DND-41 (cell line): Measurements from ENCODE around the gene IVNS1ABP.

ENCODE experiments used
- ATAC-seq: fragments of 200-7000 bp; cut with Tn5 transposase; 3 replicates; pipeline ENCODE4 v1.9.1; 2021; ENCODE audit warnings: low read depth; ENCODE audit not compliant: insufficient read depth
- DNase-seq: peaks from one replicate; pipeline ENCODE4 v3.0.0-alpha.2; 2020
- H2AFZ ChIP-seq: 2 replicates; pipeline ENCODE4 v1.6.0; 2012; ENCODE audit warnings: low read depth, low read length
- H3K27ac ChIP-seq: 2 replicates; pipeline ENCODE4 v1.5.1; 2012; ENCODE audit warnings: low read length, inconsistent platforms
- H3K27me3 ChIP-seq: fragments of 200-600 bp; sonication (generic); 2 replicates; pipeline ENCODE4 v1.6.0; 2012; ENCODE audit warnings: low read length, mild to moderate bottlenecking, inconsistent platforms; ENCODE audit not compliant: insufficient read depth, poor library complexity
- H3K36me3 ChIP-seq: 2 replicates; pipeline ENCODE4 v1.5.1; 2012; ENCODE audit warnings: low read length, inconsistent platforms; ENCODE audit not compliant: insufficient read depth
- H3K4me1 ChIP-seq: 2 replicates; pipeline ENCODE4 v1.5.1; 2012; ENCODE audit warnings: mild to moderate bottlenecking, low read length; ENCODE audit not compliant: insufficient read depth
- H3K4me2 ChIP-seq: 2 replicates; pipeline ENCODE4 v1.6.0; 2012; ENCODE audit warnings: mild to moderate bottlenecking, moderate library complexity, low read length, inconsistent platforms; ENCODE audit not compliant: insufficient read depth
- H3K4me3 ChIP-seq, 2 experiments: fragments of 200-600 bp in 1 of 2; shearing (Covaris generic) in 1 of 2; 2 replicates each; pipeline ENCODE4 v1.5.1; 2012 to 2016; ENCODE audit warnings: inconsistent platforms in 2 of 2, low read length in 2 of 2, mild to moderate bottlenecking in 2 of 2, low read depth in 1 of 2, moderate library complexity in 1 of 2
- H3K79me2 ChIP-seq: 2 replicates; pipeline ENCODE4 v1.6.0; 2012; ENCODE audit warnings: low read length, inconsistent platforms; ENCODE audit not compliant: insufficient read depth
- H3K9ac ChIP-seq: 2 replicates; pipeline ENCODE4 v1.6.0; 2012; ENCODE audit warnings: low read depth, mild to moderate bottlenecking, inconsistent platforms, low read length, moderate library complexity
- H3K9me3 ChIP-seq: 2 replicates; pipeline ENCODE4 v1.5.1; 2012; ENCODE audit warnings: low read length, moderate library complexity, mild to moderate bottlenecking, inconsistent platforms; ENCODE audit not compliant: insufficient read depth, severe bottlenecking
- H4K20me1 ChIP-seq: 2 replicates; pipeline ENCODE4 v1.6.0; 2012; ENCODE audit warnings: low read length; ENCODE audit not compliant: insufficient read depth
- EZH2 ChIP-seq: IDR thresholded peaks from 3 replicates; pipeline ENCODE4 v1.6.1; 2012; ENCODE audit warnings: borderline replicate concordance, low read depth, mild to moderate bottlenecking, moderate library complexity, low read length, inconsistent platforms; ENCODE audit not compliant: severe bottlenecking
- TF ChIP-seq, protein P1 (sequence below): IDR thresholded peaks from 2 replicates; pipeline ENCODE4 v1.5.1; 2012; ENCODE audit warnings: borderline replicate concordance, low read length, moderate library complexity, mild to moderate bottlenecking; ENCODE audit not compliant: poor library complexity, severe bottlenecking; ENCODE audit errors: extremely low read depth

The IVNS1ABP gene

DNA sequence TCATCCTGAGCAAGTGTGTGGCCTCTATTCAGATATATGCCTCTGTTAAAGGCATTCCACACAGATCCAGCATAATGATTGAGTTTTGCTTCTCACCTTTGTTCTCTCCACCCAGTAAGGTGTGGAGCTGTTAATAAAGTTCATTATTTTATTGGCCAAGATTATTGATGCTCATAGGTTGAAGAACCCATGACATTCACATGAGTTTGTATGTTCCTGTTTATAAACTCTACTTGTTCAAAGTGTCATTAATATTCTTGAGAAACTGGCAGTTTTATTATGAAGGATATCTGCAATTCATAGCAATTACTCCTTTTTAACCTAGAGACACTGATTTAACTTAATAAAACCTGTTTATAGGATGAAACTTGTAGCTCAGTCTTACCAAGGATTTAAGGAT is 22.0 kb downstream of the IVNS1ABP start:
- no peaks in the 10 kb centered on the region for H3K9me3 ChIP-seq
- TF ChIP-seq, protein P1, sequence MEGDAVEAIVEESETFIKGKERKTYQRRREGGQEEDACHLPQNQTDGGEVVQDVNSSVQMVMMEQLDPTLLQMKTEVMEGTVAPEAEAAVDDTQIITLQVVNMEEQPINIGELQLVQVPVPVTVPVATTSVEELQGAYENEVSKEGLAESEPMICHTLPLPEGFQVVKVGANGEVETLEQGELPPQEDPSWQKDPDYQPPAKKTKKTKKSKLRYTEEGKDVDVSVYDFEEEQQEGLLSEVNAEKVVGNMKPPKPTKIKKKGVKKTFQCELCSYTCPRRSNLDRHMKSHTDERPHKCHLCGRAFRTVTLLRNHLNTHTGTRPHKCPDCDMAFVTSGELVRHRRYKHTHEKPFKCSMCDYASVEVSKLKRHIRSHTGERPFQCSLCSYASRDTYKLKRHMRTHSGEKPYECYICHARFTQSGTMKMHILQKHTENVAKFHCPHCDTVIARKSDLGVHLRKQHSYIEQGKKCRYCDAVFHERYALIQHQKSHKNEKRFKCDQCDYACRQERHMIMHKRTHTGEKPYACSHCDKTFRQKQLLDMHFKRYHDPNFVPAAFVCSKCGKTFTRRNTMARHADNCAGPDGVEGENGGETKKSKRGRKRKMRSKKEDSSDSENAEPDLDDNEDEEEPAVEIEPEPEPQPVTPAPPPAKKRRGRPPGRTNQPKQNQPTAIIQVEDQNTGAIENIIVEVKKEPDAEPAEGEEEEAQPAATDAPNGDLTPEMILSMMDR, result no peak
- no peak for TF ChIP-seq EZH2
- H3K4me1 ChIP-seq, result no peaks in the 10 kb centered on the region
- peaks cover 63% of the 10 kb centered on the region for H3K36me3 ChIP-seq
- no peak overlapping the region for H3K9ac ChIP-seq
- H3K4me3 ChIP-seq, result no peak overlapping the region
- H3K4me2 ChIP-seq, result no peak overlapping the region
- H3K79me2 ChIP-seq, result no peaks in the 10 kb centered on the region
- DNase-seq, result no peak
- no peaks in the 10 kb centered on the region for H3K27me3 ChIP-seq
- H3K27ac ChIP-seq, result no peak overlapping the region
- H2AFZ ChIP-seq, result no peak overlapping the region
- H4K20me1 ChIP-seq, result no peaks in the 10 kb centered on the region; the same call in 1 of the 2 replicates
- ATAC-seq, result no peak

DNA sequence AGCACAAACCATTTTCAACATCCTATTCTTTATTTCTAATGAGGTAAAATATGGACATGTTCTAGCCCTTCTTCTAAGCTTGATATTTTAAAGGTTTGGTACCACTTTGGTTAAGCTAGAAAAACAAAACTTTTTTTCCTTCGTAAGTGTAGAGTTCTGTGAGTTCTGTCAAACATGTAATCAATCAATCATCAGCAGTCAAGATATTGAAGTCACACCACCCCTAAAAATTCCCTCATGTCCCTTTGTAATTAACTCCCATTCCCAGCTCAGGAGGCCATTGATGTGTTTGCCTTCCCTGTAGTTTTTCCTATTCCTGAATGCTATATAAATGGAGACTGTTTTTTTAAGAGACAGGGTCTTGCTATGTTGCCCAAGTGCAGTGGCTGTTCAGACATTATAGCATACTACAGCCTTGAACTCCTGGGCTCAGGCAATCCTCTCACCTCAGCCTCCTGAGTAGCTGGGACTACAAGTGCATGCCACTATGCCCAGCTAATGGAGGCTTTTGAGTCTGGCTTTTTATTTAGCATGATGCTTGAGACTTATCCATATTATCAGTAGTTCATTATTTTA is 23.0 kb downstream of the IVNS1ABP start:
- H3K4me2 ChIP-seq, result no peak overlapping the region
- H3K36me3 ChIP-seq, result peaks cover 53% of the 10 kb centered on the region
- no peak for ATAC-seq

DNA sequence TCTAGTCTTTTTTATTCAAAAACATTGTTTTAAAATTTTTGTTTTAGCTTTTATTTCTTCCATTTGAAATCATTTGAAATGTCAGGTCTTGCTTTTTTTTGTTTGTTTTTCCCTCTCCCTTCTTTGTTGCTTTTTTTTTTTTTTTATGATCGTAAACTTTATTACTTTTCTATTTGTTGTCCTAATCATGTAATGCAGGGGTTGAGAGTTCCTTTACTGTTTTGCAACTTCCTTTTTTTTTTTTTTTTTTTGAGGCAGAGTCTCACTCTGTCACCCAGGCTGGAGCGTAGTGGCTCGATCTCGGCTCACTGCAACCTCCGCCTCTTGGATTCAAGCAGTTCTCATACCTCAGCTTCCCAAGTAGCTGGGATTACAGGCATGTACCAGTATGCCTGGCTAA is 24.8 kb downstream of the IVNS1ABP start:
- TF ChIP-seq, protein P1, result no peak
- TF ChIP-seq EZH2, result no peak
- H3K4me3 ChIP-seq, result no peak overlapping the region
- H3K79me2 ChIP-seq, result no peaks in the 10 kb centered on the region
- H3K27me3 ChIP-seq, result no peaks in the 10 kb centered on the region
- DNase-seq, result no peak
- no peak overlapping the region for H3K4me2 ChIP-seq
- no peak; the same call in 2 of the 3 replicates for ATAC-seq
- no peaks in the 10 kb centered on the region for H3K4me1 ChIP-seq
- no peaks in the 10 kb centered on the region for H3K9me3 ChIP-seq
- no peaks in the 10 kb centered on the region; the same call in 1 of the 2 replicates for H4K20me1 ChIP-seq
- no peak overlapping the region for H3K9ac ChIP-seq
- H2AFZ ChIP-seq, result no peak overlapping the region
- H3K27ac ChIP-seq, result no peak overlapping the region
- H3K36me3 ChIP-seq, result peaks cover 35% of the 10 kb centered on the region

More for the DNA sequence above, 23.0 kb downstream of the IVNS1ABP start:
- Histone ChIP-seq H3K27me3 (no peaks in the 10 kb centered on the region), H3K79me2 (no peaks in the 10 kb centered on the region), H3K4me3 (no peak overlapping the region), H4K20me1 (no peaks in the 10 kb centered on the region; the same call in 1 of the 2 replicates), H3K9me3 (no peaks in the 10 kb centered on the region), H3K9ac (no peak overlapping the region), H3K4me1 (no peaks in the 10 kb centered on the region), H2AFZ (no peak overlapping the region), H3K27ac (no peak overlapping the region)
- TF ChIP-seq, protein P1, result no peak
- no peak for TF ChIP-seq EZH2
- DNase-seq, result no peak

DNA sequence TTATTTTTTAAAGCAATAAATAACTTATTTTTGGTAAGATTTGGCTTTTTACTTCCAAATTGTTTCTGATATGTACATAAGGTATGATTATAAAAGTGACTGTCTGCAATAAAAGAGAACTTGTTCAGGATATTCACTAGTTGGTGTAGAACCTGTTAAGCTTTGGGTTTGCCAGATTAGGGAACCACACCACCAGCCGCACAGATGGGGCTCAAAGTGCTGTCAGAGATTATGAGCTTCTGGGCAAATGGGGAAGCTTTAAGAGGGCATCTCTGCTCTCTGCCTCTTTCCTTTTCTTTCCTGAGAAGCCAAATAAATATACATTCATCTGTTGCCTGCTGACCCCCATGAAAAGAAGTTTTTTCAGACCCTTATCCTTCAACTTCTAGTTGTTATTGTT is 25.4 kb downstream of the IVNS1ABP start:
- Histone ChIP-seq H2AFZ (no peak overlapping the region), H3K4me3 (no peak overlapping the region), H4K20me1 (no peaks in the 10 kb centered on the region; the same call in 1 of the 2 replicates), H3K9ac (no peak overlapping the region), H3K36me3 (peaks cover 29% of the 10 kb centered on the region), H3K4me2 (no peak overlapping the region), H3K27me3 (no peaks in the 10 kb centered on the region), H3K79me2 (no peaks in the 10 kb centered on the region), H3K27ac (no peak overlapping the region), H3K9me3 (no peaks in the 10 kb centered on the region), H3K4me1 (no peaks in the 10 kb centered on the region)
- DNase-seq, result no peak
- ATAC-seq, result no peak
- TF ChIP-seq, protein P1, result no peak
- TF ChIP-seq EZH2, result no peak
